CD4-positive, alpha-beta T cell treated with Interleukin-4 for 4 hours (primary cell): Measurements from ENCODE around the gene ANO10.
"Not testable (repeated sequence)": the region's sequence is repeated elsewhere in the genome, so short reads cannot be mapped to it uniquely, and the experiment has no call there.

Source experiments
- DNase-seq: peaks from one replicate; pipeline ENCODE4 v3.0.0-alpha.2; 2020

ANO10 gene, protein sequence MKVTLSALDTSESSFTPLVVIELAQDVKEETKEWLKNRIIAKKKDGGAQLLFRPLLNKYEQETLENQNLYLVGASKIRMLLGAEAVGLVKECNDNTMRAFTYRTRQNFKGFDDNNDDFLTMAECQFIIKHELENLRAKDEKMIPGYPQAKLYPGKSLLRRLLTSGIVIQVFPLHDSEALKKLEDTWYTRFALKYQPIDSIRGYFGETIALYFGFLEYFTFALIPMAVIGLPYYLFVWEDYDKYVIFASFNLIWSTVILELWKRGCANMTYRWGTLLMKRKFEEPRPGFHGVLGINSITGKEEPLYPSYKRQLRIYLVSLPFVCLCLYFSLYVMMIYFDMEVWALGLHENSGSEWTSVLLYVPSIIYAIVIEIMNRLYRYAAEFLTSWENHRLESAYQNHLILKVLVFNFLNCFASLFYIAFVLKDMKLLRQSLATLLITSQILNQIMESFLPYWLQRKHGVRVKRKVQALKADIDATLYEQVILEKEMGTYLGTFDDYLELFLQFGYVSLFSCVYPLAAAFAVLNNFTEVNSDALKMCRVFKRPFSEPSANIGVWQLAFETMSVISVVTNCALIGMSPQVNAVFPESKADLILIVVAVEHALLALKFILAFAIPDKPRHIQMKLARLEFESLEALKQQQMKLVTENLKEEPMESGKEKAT

DNA sequence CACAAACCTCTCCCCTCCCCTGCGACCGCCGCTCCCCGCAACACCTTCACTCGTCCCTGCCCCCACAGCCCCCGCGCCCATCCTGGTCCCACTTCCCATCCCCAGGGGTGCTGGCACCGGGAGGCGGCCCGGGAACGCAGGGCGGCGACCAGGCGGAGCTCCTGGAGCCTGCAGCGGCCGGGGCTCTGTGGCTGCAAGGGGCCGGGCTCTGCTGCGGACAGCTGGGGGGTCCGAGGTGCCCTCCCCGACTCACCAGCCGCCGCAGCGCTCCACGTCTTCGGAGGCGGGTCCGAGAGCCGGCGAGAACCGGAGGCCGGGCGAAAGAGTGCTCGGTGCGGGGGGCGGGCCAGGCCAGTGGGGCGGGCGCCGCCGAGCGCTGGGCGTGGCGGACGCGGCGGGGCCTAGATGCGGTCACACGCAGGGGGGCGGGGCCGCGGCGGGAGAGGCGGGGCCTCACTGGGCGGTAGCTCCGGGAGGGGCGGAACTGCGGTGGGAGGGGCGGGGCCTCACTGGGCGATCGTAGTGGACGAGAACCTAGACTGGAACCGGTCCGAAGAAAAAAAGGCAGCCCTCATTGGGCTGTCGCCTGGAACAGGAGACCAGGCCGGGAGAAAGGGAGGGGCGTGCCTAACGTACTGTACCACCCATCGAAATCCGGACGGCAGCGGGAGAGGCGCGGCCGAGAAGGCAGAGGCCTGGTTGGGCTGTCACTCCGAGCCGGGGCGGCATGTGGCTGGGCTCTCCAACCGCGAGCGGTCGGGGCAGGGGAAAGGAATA, at the start of gene ANO10:
Gene ANO10, minus strand, starts transcription at position 356 of the 777 bp plus-strand sequence. CDS start 16,159 bp downstream, outside the sequence.
- DNase-seq: peak; percentile 92

DNA sequence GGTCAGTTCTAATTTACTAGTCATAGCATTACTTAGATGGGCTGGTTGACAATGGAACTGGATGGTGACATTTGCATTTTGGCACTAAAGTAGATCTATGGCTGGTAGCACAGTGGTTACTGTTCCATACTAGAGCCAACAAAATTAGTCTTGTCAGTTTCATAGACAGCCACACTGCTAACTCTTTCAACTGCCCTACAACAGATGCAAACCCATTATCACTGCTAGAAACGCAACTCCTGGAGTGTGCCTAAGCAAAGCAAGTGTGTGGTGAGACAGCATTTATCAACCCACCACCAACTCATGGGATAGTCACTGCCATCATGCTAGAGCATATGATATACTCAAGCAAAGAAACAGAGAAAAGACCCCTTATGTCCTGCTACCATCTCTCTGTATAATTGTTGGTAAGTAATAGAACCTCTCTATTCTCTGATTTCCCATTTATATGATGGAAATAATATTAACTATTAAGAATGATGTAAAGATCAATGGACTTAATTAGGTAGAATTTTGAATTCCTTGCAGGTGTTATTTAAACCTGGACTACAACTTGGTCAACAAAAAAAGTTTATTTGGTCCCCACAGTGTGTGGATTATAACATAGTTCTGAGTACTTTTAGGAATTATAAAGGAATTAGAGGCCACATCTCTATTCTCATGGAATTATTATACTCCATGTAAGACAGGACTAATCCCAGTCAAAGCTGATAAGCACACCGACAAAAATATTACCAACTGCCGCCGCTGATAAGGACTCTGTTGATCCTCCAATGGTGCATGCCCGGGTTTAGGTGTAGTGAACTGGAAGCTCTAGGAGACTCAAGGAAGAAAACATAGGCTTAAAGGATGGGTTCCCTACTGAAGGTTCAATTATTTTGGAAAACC, 49.1 kb upstream of the ANO10 start:
- no peak for DNase-seq

DNA sequence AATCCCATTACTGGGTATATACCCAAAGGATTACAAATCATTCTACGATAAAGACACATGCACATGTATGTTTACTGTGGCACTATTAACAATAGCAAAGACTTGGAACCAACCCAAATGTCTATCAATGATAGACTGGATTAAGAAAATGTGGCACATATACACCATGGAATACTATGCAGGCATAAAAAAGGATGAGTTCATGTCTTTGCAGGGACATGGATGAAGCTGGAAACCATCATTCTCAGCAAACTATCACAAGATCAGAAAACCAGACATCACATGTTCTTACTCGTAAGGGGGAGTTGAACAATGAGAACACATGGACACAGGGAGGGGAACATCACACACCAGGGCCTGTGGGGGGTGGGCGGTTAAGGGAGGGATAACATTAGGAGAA, 43.2 kb upstream of the ANO10 start:
- DNase-seq: not testable (repeated sequence)

DNA sequence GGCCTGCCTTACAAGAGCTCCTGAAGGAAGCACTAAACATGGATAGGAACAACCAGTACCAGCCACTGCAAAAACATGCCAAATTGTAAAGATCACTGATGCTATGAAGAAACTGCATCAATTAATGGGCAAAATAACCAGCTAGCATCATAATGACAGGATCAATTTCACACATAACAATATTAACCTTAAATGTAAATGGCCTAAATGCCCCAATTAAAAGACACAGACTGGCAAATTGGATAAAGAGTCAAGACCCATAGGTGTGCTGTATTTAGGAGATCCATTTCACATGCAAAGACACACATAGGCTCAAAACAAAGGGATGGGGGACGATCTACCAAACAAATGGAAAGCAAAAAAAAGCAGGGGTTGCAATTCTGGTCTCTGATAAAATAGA, 39.6 kb upstream of the ANO10 start:
- not testable (repeated sequence) for DNase-seq

DNA sequence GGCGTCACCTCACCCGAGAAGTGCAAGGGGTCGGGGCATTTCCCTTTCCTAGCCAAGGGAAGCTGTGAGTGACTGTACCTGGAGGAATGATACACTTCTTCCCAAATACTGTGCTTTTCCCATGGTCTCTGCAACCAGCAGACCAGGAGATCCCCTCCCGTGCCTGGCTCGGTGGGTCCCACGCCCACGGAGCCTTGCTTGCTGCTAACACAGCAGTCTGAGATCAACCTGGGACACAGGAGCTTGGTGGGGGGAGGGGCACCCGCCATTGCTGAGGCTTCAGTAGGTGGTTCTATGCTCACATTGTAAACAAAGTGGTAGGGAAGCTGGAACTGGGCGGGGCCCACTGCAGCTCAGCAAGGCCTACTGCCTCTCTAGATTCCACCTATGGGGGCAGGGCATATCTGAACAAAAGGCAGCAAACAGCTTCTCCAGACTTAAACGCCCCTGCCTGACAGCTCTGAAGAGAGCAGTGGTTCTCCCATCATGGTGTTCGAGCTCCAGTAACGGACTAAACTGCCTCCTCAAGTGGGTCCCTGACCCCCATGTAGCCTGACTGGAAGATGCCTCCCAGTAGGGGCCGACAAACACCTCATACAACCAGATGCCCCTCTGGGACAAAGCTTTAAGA, 37.6 kb upstream of the ANO10 start:
- no peak for DNase-seq

DNA sequence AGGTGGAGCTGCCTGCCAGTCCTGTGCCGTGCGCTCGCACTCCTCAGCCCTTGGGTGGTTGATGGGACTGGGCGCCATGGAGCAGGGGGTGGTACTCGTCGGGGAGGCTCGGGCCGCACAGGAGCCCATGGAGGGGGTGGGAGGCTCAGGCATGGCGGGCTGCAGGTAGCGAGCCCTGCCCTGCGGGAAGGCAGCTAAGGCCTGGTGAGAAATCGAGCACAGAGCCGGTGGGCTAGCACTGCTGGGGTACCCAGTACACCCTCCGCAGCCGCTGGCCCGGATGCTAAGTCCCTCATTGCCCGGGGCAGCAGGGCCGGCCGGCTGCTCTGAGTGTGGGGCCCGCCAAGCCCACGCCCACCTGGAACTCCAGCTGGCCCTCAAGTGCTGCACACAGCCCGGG, 34.6 kb upstream of the ANO10 start:
- not testable (repeated sequence) for DNase-seq

DNA sequence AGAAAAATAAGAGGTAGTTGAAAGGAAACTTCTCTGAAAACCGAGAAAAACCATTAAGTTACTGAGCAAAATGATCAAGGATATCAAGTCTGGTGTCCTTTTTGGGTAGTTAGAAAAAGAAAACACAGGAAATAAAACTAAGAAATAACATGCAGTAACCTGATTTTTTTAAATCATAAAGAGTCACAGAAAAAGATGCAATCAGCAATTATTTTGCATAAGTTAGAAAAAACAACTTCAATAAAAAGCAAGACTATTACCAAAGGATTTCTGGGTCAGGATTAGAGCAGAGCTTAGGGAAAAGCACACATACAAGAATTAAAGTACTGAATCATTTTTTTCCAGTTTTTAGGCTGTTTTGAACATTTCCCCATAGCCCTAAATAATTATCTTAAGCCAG, 28.5 kb upstream of the ANO10 start:
- no peak for DNase-seq

DNA sequence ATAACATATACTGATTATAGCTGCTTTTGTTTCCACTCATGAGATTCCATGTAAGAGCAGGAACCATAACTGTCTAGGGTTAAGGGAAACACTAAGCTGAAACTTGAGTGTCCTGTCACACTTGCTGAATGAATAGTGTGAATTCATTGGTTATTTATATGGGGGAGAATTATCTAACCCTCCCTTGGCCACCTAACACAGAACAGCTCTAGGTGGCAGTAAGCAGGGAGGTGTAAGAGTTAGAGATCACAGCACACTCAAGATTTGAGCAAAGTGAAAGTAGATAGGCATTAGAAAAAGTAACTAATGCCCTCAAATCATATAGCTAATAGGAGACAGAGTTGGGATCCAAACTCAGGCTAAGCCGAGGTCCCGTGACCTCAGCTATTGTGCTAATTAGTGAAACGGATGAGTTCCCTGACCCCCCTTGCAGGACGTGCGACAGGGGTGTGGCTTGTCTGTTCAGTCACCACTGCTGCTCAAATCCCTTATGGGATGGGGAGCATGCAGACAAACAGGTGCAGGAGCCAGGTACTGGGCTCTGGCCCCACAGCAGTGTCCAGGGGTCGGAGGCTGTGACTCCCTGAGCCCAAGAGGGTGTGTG, 27.7 kb upstream of the ANO10 start:
- DNase-seq: no peak

DNA sequence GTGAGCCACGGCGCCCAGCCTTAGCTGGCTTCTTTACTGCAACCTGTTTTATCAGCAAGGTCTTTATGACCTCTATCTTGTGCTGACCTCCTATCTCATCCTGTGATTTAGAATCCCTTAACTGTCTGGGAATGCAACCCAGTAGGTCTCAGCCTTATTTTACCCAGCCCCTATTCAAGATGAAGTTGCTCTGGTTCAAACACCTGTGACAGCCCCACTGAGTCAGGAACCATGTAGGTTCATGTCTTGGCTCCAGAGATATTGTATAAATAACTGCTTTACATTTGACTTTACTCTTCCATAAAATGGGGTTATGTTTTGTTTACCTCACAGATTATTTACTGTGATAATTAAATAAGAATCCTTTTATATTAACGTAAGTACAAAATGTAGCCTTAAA, 27.1 kb upstream of the ANO10 start:
- no peak for DNase-seq

DNA sequence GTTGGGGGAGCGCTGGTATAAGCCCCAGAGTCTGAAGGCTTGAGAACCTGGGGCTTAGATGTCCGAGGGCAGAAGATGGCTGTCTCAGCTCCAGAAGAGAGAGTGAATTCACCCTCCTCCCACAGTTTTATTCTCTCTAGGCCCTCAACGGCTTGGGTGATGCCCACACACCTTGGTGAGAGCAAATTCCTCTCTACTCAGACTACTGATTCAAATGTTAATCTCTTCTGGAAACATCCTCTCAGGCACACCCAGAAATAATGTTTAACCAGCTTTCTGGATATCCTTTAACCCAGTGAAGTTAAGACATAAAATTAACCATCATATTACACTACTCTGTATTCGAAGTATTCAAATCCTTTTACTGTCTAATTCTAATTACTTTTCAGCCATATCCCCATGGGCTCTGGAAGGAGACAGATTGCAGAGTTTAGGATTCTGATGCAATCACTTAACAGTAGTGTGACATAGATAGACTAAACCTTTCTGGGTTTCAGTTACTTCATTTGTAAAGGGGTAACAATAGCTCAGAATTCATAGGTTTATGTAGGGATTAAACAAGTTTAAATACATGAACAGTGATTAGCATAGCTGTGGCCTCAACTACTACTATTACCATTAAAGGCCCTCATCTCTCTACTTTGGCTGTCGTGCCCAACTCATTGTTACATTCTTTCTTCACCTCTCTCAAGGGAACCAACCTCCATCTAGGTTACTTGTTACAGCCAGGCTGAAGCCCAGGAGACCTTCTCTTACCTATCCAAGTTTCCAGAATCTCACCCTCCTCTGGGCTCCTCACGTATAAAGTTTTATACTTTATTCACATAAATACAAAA, 25.7 kb upstream of the ANO10 start:
- DNase-seq: no peak

DNA sequence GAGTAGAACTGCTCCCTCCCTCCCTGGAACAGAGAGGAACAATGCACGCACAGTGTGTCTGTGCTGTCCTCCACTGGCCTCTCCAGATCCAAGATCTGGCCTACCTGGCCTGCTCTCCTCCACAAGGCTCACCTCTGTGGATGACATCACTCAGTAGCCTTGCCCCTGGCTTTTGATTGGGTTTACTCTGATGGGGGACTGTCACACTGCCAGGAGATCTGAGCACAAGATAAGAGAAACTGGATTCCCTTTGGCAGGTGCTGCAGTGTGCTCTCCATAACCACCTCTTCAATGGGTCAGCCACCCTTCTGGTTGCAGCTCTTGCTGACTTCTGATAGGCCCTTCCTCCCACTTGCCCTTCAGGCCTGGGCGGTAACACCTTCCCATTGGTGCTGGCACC, 22.6 kb upstream of the ANO10 start:
- no peak for DNase-seq

DNA sequence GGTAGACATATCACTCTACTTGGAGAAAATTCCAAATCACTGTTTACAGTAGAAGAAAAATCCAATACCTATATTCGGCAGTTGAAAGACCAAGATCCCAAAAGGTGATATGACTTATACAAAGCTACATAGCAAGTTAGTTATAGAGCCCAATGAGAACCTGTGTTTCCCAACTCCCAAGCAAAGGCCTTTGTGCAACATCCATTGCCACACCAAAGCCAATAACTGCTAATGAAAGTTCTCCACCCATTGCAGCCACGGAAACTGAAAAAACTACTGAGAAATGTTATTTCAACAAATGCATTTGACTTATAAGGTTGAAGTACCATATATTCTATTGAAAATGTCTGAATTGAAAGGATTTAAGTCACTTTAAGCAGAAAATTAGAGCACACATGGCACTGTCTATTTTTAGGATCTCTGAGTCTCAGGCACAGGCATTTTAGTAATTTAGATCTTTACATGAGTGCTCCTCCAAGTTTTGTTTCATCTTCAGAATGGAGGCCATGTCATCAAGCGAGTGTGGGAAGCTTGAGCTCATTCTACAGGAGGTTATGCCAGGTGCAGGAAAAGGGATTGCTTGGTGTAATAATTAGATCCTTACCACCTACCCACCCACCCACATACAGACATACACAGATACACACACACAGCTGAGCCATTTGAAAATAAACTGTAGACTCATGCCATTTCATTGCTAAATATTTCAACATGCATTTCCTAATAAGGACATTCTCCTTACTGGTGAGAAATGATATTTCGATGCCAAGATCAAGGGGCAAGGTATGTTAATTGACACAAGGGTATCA, 19.7 kb upstream of the ANO10 start:
- DNase-seq: no peak

DNA sequence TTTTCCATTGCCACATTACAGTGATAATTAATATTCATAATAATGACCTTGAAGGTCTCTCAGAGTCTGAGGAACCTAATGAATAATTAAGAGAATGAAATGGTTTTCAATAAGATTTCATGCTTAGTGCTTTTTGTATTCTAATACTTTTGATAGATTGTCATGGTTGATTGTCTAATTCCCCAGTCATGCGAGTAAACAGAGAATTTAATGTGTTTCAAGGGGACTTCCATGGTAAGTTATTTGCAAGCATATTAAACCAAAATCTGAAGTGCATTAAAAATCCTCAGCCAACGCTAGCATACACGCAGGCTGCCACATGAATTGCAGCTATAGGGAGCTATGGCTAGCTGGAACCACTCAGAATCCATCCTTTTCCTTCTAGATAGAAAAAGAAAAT, 18.9 kb upstream of the ANO10 start:
- no peak for DNase-seq

DNA sequence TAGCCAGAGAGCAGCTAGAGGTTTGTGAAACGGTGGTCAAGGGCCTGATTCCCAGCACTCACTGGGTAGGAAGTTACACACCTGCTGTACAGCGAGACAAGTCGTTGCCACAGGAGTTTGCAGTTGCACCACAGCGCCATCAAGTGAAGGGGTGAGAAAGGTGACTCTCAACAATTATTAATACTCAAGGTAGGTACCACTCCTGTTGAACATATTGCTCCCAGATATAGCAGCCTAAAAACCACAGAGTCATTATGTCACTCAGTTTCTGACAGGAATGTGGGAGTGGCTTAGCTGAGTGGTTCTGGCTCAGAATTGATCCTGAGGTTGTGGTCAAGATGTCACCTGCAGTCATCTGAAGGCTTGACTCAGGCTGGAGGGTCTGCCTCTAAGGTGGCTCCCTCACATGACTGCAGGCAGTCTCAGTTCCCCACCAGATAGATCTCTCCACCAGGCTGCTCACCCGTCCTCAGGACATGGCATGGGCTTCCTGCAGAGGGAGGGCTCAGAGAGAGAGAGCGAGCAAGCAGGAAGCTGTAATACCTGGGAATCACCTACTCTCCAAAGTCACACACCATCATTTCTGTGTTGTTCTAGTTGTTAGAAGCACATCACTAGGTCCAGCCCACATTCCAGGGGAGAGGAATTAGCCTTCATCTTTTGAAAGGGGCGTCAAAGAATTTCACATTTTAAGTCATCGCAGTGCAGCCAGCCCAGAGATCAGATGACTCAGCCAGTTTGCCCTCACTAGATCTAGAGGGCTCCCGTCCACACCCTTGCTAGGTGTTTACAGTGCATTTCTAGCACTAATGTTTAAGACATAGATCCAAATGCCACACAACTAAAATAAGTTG, 17.0 kb upstream of the ANO10 start:
- peak; percentile 23 for DNase-seq

DNA sequence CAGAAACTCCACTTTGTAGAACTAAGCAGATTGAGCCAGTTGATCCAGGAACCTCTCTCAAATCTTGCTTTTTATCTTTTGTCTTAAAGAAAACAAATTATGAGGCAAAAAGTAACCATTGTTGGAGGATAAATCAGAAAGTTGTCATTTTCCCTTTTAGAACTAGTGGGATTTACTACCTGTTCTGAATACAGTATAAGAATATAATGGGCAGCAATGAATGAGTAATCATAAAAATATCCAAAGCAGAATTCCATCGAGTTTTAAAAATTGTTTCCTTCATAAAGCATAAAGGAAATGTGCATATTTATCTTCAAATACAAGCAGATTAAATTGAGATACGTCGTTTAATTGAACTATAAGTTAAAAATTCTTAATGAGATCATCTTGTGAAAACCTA, 15.9 kb upstream of the ANO10 start:
- DNase-seq: no peak

DNA sequence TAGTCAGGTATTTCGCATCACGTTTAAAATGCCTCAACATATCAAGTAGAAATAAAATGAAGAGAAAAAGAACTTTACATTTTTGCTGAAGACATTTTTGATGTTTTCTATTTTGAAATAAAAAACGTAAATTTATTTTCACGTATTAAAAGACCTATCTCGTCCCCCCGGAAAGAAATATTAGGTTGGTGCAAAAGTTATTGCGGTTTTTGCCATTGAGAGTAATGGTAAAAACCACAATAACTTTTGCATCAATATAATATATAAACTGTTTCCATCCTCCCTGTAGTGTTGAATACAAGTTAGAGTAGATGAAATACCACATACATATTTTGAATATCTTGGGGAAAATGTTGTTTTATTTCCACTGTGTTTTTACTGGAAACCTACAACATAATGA, 11.2 kb upstream of the ANO10 start:
- no peak for DNase-seq

DNA sequence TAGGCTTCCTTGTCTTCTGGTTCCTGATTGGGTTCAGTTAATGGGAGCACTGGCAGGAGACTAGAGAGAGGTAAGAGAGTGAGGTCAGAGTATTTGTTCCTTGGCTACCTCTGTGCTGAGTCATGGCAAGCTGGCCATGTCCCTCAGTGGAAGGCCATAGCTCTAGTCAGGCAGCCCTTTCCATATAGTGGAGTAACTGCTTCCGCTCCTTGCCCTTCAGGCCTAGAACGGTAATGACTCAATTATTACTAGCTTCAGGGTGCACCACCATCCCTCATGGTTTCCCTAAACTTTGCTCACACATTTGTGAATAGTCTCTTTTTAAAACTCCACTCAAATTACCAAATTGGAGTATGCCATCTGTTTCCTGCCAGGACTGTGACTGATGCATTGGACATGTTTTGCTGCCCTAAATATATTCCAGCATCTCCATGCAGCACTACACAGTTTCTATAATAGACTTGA, 10.5 kb upstream of the ANO10 start:
- no peak for DNase-seq

DNA sequence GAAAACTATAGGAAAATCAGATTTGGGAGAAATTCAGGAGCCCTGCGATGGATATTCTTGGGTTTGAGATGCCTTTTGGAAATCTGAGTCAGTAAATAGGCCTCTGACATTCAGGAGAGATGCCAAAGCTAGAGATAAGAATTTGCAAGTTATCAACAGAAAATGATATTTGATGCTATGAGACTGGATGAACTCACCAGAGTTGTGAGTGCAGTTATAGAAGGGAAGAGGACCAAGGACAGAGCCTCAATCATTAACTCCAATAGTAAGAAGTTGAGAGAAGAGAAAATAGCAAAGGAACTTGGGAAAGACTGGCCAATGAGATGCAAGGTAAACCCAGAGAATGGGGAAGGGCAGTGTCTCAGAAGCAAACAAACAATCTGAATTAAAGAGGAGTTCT, 7.9 kb upstream of the ANO10 start:
- DNase-seq: no peak

DNA sequence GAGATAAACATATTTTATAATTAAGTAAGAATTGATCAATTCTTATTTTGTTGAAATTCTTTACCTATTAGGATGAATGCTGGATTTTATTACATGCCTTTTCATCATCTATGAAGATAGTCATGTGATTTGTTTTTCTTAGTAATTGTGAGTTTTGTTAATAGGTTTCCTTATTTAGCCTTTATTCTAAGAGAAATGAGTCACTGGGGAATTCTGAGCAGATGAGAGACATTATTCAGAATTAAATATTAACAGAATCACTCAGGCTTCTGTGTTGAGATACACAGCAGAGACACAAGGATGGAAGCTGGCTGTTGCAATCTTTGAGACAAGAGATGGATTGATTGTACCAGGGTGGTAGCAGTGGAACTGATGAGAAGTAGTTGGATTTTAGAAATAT, 7.4 kb upstream of the ANO10 start:
- no peak for DNase-seq
